ENCODE data around the gene CLEC16A.

The CLEC16A gene

GRCh38 chr16:11142261-11142630 lies 197.9 kb downstream of the CLEC16A start:
- no peak overlapping the region for H3K4me3 ChIP-seq (ENCODE audit: low read length)
- no peaks in the 10 kb centered on the region for H3K27me3 ChIP-seq (ENCODE audit: control insufficient read depth, insufficient read depth, low read length)
- WGBS (ENCODE audit: insufficient coverage, insufficient read length) = no CpG with 5 or more reads among the region's 7 CpGs
- DNase-seq (ENCODE audit: low read depth, low spot score) = no peak
- no peaks in the 10 kb centered on the region for H3K4me1 ChIP-seq (ENCODE audit: control insufficient read depth, insufficient read depth, low read length)
- no peaks in the 10 kb centered on the region for H3K9me3 ChIP-seq (ENCODE audit: control insufficient read depth, insufficient read depth, low read length)
- H3K27ac ChIP-seq (ENCODE audit: low read length) = no peak overlapping the region
- H3K36me3 ChIP-seq (ENCODE audit: control insufficient read depth, insufficient read depth, low read length) = no peaks in the 10 kb centered on the region

- no CpG with 5 or more reads among the region's 7 CpGs for WGBS (ENCODE audit: insufficient coverage, insufficient read length)
These were observed 198.6 kb downstream of the CLEC16A start for GRCh38 chr16:11142951-11143350.

GRCh38 chr16:11143372-11144035 lies 199.1 kb downstream of the CLEC16A start:
- no CpG with 5 or more reads among the region's 6 CpGs for WGBS (ENCODE audit: insufficient coverage, insufficient read length)
- no peak overlapping the region for H3K4me3 ChIP-seq (ENCODE audit: low read length)
- no peaks in the 10 kb centered on the region for H3K27me3 ChIP-seq (ENCODE audit: control insufficient read depth, insufficient read depth, low read length)

More at GRCh38 chr16:11142951-11143350, 198.6 kb downstream of the CLEC16A start:
- Histone ChIP-seq H3K27ac (ENCODE audit: low read length) (no peak overlapping the region), H3K27me3 (ENCODE audit: control insufficient read depth, insufficient read depth, low read length) (no peaks in the 10 kb centered on the region), H3K36me3 (ENCODE audit: control insufficient read depth, insufficient read depth, low read length) (no peaks in the 10 kb centered on the region), H3K4me1 (ENCODE audit: control insufficient read depth, insufficient read depth, low read length) (no peaks in the 10 kb centered on the region), H3K9me3 (ENCODE audit: control insufficient read depth, insufficient read depth, low read length) (no peaks in the 10 kb centered on the region), H3K4me3 (ENCODE audit: low read length) (no peak overlapping the region)
- no peak for DNase-seq (ENCODE audit: low read depth, low spot score)

GRCh38 chr16:11144122-11144521 lies 199.8 kb downstream of the CLEC16A start:
- Histone ChIP-seq H3K36me3 (ENCODE audit: control insufficient read depth, insufficient read depth, low read length) (no peaks in the 10 kb centered on the region), H3K27me3 (ENCODE audit: control insufficient read depth, insufficient read depth, low read length) (no peaks in the 10 kb centered on the region), H3K9me3 (ENCODE audit: control insufficient read depth, insufficient read depth, low read length) (no peaks in the 10 kb centered on the region), H3K27ac (ENCODE audit: low read length) (no peak overlapping the region), H3K4me3 (ENCODE audit: low read length) (no peak overlapping the region), H3K4me1 (ENCODE audit: control insufficient read depth, insufficient read depth, low read length) (no peaks in the 10 kb centered on the region)
- no peak for DNase-seq (ENCODE audit: low read depth, low spot score)
- no CpG with 5 or more reads among the region's 4 CpGs for WGBS (ENCODE audit: insufficient coverage, insufficient read length)

More at GRCh38 chr16:11143372-11144035, 199.1 kb downstream of the CLEC16A start:
- Histone ChIP-seq H3K9me3 (ENCODE audit: control insufficient read depth, insufficient read depth, low read length) (no peaks in the 10 kb centered on the region), H3K36me3 (ENCODE audit: control insufficient read depth, insufficient read depth, low read length) (no peaks in the 10 kb centered on the region), H3K4me1 (ENCODE audit: control insufficient read depth, insufficient read depth, low read length) (no peaks in the 10 kb centered on the region), H3K27ac (ENCODE audit: low read length) (no peak overlapping the region)
- DNase-seq (ENCODE audit: low read depth, low spot score) = no peak

GRCh38 chr16:11145173-11145818 lies 200.9 kb downstream of the CLEC16A start:
- Histone ChIP-seq H3K27me3 (ENCODE audit: control insufficient read depth, insufficient read depth, low read length) (no peaks in the 10 kb centered on the region), H3K27ac (ENCODE audit: low read length) (no peak overlapping the region), H3K9me3 (ENCODE audit: control insufficient read depth, insufficient read depth, low read length) (no peaks in the 10 kb centered on the region), H3K4me3 (ENCODE audit: low read length) (no peak overlapping the region), H3K4me1 (ENCODE audit: control insufficient read depth, insufficient read depth, low read length) (no peaks in the 10 kb centered on the region), H3K36me3 (ENCODE audit: control insufficient read depth, insufficient read depth, low read length) (no peaks in the 10 kb centered on the region)
- WGBS (ENCODE audit: insufficient coverage, insufficient read length) = no CpG with 5 or more reads among the region's 13 CpGs
- DNase-seq (ENCODE audit: low read depth, low spot score) = no peak

- H3K4me1 ChIP-seq (ENCODE audit: control insufficient read depth, insufficient read depth, low read length) = no peaks in the 10 kb centered on the region
- no CpG with 5 or more reads among the region's 7 CpGs for WGBS (ENCODE audit: insufficient coverage, insufficient read length)
- H3K27me3 ChIP-seq (ENCODE audit: control insufficient read depth, insufficient read depth, low read length) = no peaks in the 10 kb centered on the region
- H3K4me3 ChIP-seq (ENCODE audit: low read length) = no peak overlapping the region
- no peak overlapping the region for H3K27ac ChIP-seq (ENCODE audit: low read length)
- H3K36me3 ChIP-seq (ENCODE audit: control insufficient read depth, insufficient read depth, low read length) = no peaks in the 10 kb centered on the region
- H3K9me3 ChIP-seq (ENCODE audit: control insufficient read depth, insufficient read depth, low read length) = no peaks in the 10 kb centered on the region
- DNase-seq (ENCODE audit: low read depth, low spot score) = no peak
These were observed 201.5 kb downstream of the CLEC16A start for GRCh38 chr16:11145819-11146211.

GRCh38 chr16:11147033-11147753 lies 202.8 kb downstream of the CLEC16A start:
- H3K36me3 ChIP-seq (ENCODE audit: control insufficient read depth, insufficient read depth, low read length) = no peaks in the 10 kb centered on the region
- H3K4me1 ChIP-seq (ENCODE audit: control insufficient read depth, insufficient read depth, low read length) = no peaks in the 10 kb centered on the region
- no CpG with 5 or more reads among the region's 9 CpGs for WGBS (ENCODE audit: insufficient coverage, insufficient read length)
- H3K27me3 ChIP-seq (ENCODE audit: control insufficient read depth, insufficient read depth, low read length) = no peaks in the 10 kb centered on the region
- no peak for DNase-seq (ENCODE audit: low read depth, low spot score)
- H3K9me3 ChIP-seq (ENCODE audit: control insufficient read depth, insufficient read depth, low read length) = no peaks in the 10 kb centered on the region
- H3K4me3 ChIP-seq (ENCODE audit: low read length) = no peak overlapping the region
- no peak overlapping the region for H3K27ac ChIP-seq (ENCODE audit: low read length)

- no peak overlapping the region for H3K4me3 ChIP-seq (ENCODE audit: low read length)
- H3K9me3 ChIP-seq (ENCODE audit: control insufficient read depth, insufficient read depth, low read length) = no peaks in the 10 kb centered on the region
- H3K27me3 ChIP-seq (ENCODE audit: control insufficient read depth, insufficient read depth, low read length) = no peaks in the 10 kb centered on the region
- no peak for DNase-seq (ENCODE audit: low read depth, low spot score)
- no peaks in the 10 kb centered on the region for H3K36me3 ChIP-seq (ENCODE audit: control insufficient read depth, insufficient read depth, low read length)
- H3K27ac ChIP-seq (ENCODE audit: low read length) = no peak overlapping the region
- WGBS (ENCODE audit: insufficient coverage, insufficient read length) = no CpG with 5 or more reads among the region's 8 CpGs
- H3K4me1 ChIP-seq (ENCODE audit: control insufficient read depth, insufficient read depth, low read length) = no peaks in the 10 kb centered on the region
These were observed 203.5 kb downstream of the CLEC16A start for GRCh38 chr16:11147754-11148444.

- H3K27ac ChIP-seq (ENCODE audit: low read length) = no peak overlapping the region
- WGBS (ENCODE audit: insufficient coverage, insufficient read length) = no CpG with 5 or more reads among the region's 5 CpGs
These were observed 204.8 kb downstream of the CLEC16A start for GRCh38 chr16:11149011-11149616.

GRCh38 chr16:11150190-11150589 lies 205.8 kb downstream of the CLEC16A start:
- H3K4me3 ChIP-seq (ENCODE audit: low read length) = no peak overlapping the region
- H3K4me1 ChIP-seq (ENCODE audit: control insufficient read depth, insufficient read depth, low read length) = no peaks in the 10 kb centered on the region
- no CpG with 5 or more reads among the region's 5 CpGs for WGBS (ENCODE audit: insufficient coverage, insufficient read length)
- no peaks in the 10 kb centered on the region for H3K36me3 ChIP-seq (ENCODE audit: control insufficient read depth, insufficient read depth, low read length)
- no peaks in the 10 kb centered on the region for H3K27me3 ChIP-seq (ENCODE audit: control insufficient read depth, insufficient read depth, low read length)
- no peak for DNase-seq (ENCODE audit: low read depth, low spot score)
- no peaks in the 10 kb centered on the region for H3K9me3 ChIP-seq (ENCODE audit: control insufficient read depth, insufficient read depth, low read length)
- no peak overlapping the region for H3K27ac ChIP-seq (ENCODE audit: low read length)

More at GRCh38 chr16:11149011-11149616, 204.8 kb downstream of the CLEC16A start:
- H3K9me3 ChIP-seq (ENCODE audit: control insufficient read depth, insufficient read depth, low read length) = no peaks in the 10 kb centered on the region
- no peaks in the 10 kb centered on the region for H3K36me3 ChIP-seq (ENCODE audit: control insufficient read depth, insufficient read depth, low read length)
- DNase-seq (ENCODE audit: low read depth, low spot score) = no peak
- H3K4me3 ChIP-seq (ENCODE audit: low read length) = no peak overlapping the region
- no peaks in the 10 kb centered on the region for H3K27me3 ChIP-seq (ENCODE audit: control insufficient read depth, insufficient read depth, low read length)
- H3K4me1 ChIP-seq (ENCODE audit: control insufficient read depth, insufficient read depth, low read length) = no peaks in the 10 kb centered on the region
